RCC 7860 (cell line): ENCODE measurements around the gene FAM20B.
"Not testable (repeated sequence)": the region's sequence is repeated elsewhere in the genome, so short reads cannot be mapped to it uniquely, and the experiment has no call there.

Experiments used
- DNase-seq: peaks from one replicate; pipeline ENCODE4 v3.0.0-alpha.2; 2015; ENCODE audit warnings: low spot score
- FAIRE-seq: peaks from 2 replicates; lab custom pipeline; 2012; peaks lifted over from hg19 to GRCh38; lab: Jason Lieb, UNC

The FAM20B gene

GRCh38 chr1:179021873-179022272 is 3.8 kb upstream of the FAM20B start:
- FAIRE-seq: no peak
- DNase-seq: no peak

DNA sequence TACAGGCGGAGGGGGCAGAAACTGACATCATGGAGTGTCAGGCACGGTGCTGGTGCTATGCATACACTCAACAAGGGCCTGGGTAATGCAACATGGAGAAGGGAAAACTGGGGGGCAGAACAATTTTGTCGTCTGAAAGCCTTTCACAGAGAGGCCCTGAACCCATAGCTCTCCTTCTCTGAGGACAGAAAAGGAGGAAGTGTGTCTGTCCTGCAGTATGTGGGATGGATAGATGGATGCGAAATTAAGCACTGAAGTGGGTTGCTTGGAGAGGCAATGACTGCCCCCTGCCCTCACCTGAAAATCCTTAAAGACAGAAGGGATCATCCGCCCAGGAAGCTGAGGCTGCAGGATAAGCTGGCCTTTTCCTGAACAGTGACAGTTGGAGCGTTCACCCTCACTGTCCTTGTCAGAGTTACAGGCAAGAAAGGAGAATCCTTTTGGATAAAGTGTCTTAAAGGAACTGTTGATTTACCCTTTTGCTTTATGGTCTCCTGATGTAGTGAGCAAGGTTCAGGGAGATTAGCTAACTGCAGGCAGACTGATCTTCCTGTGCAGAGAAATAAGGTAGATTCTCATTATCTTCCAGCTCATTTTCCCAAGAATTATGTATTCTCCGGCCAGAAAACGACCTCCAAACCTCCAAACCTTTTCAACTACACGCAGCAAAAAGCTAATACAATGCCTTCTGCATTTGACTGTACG is 1.6 kb upstream of the FAM20B start:
- no peak for DNase-seq

GRCh38 chr1:179025975-179026812 is 500 bp downstream of the FAM20B start:
- no peak for FAIRE-seq
- peak; percentile 56 for DNase-seq

More for the DNA sequence above, 1.6 kb upstream of the FAM20B start:
- no peak for FAIRE-seq

DNA sequence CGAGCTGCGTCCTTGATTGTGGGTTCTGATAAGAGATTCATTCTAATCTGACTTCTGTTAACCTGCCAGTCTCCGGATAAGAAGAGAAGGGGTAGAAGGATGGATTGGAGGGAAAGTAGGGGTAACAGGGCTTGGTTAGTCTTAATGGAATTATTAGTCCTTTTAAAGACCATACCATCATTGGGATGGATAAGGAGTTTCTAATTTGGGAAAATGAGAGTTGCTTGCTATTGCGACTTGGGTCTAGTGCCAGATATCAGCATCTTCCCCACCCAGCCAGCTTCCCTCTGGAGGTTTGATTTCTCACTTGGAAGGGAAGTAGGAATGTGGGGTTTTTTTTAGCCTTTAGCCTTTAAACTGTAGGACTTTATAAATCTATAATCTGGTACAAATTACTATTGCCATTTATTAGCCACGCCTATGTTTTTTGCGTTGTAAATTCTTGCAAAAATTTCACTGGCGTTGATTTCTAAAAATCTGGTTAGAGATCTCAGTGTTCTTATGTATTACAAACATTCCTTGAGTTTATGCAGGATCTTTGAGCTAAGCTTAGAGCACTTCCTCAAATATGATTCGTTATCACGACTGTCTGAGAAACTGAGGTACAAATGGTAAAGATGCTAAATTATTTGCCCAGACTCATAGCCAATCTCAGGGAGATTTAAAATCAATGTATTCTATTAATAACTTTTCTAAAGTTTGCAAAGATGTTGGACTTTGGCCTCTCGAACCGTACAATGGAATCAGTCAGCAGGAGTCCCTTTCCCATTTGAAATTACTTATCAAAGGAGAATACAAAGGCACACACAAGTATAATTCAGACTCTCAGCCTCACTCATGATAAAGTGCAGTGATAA is 1.3 kb downstream of the FAM20B start:
- DNase-seq (no peak), FAIRE-seq (no peak)

GRCh38 chr1:179029321-179029759 is 3.6 kb downstream of the FAM20B start:
- no peak for FAIRE-seq

DNA sequence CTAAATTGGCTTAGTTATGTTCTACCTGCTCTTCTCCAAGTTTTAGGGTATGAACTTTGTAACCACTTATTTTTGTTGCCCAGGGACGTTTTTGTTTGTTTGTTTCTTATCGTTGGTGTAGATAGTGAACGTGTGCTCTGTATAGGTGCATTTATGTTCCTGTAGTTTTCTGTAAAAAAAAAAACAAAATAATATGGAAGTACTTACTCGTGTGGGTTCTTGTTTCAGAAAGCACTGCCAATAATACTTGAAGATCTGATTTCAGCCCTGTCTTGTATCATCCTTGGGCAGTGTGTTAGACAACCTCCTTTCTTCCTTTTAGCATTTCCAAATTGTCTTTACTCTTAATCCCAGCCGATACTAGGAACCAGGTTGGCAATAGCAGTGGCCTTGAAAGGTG is 4.4 kb downstream of the FAM20B start:
- DNase-seq: no peak
- no peak for FAIRE-seq

More at GRCh38 chr1:179029321-179029759, 3.6 kb downstream of the FAM20B start:
- DNase-seq: no peak

DNA sequence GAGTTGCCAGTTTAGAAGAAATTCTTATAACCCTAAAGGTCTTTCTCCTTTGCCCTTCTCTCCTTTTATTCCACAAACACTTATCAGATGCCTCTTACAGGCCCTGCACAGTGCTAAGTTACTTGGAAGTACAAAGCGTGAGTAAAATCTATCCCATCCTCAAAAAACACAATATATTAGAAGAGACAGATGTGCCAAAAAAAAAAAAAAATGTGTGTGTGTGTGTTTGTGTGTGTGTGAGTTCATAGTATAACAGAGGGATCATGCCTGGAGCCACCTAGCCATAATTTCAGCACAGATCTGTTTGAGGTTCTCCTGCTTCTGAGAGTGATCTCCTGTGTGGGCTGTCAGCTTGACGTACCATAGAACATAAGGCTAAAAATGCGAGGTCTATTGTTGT is 5.0 kb downstream of the FAM20B start:
- DNase-seq (no peak), FAIRE-seq (no peak)

- FAIRE-seq (no peak), DNase-seq (no peak)
These were observed 5.6 kb downstream of the FAM20B start for GRCh38 chr1:179031284-179031683.

DNA sequence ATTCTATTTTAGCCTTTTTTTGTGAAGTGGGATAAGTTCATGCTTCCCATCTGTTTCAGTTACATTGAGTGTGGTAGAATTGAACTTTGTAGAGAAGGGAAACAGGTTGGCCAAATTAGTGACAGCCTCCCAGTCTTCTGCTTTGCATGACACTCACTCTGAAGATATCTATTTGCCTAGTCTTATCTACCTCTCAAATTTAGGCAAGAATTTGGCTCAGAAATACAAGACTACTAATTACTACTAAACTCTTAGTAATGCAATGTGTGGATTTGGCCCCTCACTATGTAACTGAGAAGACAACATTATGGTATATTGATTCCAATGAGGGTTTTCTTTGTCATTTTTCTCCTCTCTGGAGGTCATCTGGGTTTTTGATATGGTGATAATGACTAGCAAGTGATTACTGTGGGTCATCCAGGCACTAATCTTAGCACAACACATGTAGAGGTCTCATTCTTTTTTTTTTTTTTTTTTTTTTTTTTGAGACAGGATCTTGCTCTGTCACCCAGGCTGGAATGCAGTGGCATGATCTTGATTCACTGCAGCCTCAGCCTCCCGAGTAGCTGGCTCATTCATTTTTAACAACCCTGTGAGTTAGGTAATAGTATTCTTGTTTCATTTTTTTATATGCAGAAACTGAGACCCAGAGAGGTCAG is 6.3 kb downstream of the FAM20B start:
- FAIRE-seq: peak; percentile 32
- DNase-seq: peak; percentile 33

GRCh38 chr1:179034720-179035119 is 9.0 kb downstream of the FAM20B start:
- FAIRE-seq (no peak), DNase-seq (peak; percentile 20)

- peak; percentile 32 for DNase-seq
- FAIRE-seq: no peak
These were observed 11.3 kb downstream of the FAM20B start for GRCh38 chr1:179036844-179037465.

- no peak for DNase-seq
- no peak for FAIRE-seq
These were observed 13.0 kb downstream of the FAM20B start for GRCh38 chr1:179038528-179039281.

DNA sequence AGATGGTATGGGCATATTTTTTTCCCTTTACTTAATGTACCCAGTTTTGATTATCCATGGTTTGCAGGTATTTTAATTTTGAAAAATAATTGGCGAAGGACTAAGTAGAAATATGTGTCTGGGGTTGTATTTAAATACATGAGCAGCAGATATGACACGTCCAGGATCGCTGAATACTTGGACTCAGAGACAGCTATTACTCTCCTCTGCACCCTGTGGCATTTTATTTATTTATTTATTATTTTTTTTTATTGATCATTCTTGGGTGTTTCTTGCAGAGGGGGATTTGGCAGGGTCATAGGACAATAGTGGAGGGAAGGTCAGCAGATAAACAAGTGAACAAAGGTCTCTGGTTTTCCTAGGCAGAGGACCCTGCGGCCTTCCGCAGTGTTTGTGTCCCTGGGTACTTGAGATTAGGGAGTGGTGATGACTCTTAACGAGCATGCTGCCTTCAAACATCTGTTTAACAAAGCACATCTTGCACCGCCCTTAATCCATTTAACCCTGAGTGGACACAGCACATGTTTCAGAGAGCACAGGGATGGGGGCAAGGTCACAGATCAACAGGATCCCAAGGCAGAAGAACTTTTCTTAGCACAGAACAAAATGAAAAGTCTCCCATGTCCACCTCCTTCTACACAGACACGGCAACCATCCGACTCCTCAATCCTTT is 13.9 kb downstream of the FAM20B start:
- DNase-seq, FAIRE-seq: not testable (repeated sequence)

DNA sequence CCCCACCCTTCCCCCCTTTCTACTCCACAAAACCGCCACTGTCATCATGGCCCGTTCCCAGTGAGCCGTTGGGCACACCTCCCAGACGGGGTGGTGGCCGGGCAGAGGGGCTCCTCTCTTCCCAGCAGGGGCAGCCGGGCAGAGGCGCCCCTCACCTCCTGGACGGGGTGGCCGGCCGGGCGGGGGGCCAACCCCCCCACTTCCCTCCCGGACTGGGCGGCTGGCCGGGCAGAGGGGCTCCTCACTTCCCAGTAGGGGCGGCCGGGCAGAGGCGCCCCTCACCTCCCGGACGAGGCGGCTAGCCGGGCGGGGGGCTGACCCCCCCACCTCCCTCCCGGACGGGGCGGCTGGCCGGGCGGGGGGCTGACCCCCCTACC is 14.5 kb downstream of the FAM20B start:
- not testable (repeated sequence) for FAIRE-seq

DNA sequence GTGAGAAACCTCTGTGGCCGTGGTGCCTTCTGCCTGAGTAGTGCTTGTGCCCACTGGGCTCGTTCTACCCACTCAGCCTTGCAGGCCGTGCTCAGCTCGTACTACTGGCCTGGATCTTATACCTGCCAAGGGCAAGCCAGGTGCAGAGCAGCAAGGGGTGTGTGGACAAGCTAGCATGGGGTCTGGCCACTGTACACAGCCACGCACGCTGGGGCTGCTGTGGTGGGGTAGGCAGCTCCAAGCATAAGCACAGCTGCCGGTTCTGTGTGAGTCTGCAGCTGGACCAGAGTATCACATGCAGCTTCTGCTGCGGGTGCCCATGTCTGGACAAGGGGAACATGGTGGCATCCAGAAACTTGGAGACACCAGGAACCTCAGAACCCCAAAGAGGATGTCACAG is 16.4 kb downstream of the FAM20B start:
- FAIRE-seq: no peak

More for the DNA sequence above, 14.5 kb downstream of the FAM20B start:
- DNase-seq: not testable (repeated sequence)

DNA sequence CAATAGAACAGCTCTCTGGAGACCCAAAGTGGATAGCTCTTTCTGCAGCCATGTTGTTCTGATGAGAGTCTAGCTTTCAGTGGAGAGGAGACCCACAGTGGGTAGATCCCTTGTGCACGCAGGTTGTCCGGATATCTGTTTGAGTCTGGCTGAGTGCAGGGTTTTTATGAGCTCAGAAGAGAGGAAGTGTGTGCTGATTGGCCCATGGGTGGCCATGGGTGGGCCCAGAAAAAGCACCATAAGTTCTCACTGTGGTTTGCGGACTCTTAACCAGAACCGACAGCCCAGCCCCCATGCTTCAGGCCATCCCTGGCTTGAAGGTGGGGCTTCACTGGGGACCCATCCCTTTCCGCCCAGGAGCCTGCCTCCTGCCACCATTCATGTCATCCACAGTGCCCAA is 17.0 kb downstream of the FAM20B start:
- FAIRE-seq: no peak
- DNase-seq: no peak

More for the DNA sequence above, 16.4 kb downstream of the FAM20B start:
- DNase-seq: no peak

- DNase-seq: no peak
- no peak for FAIRE-seq
These were observed 17.6 kb downstream of the FAM20B start for GRCh38 chr1:179043266-179043665.

- DNase-seq (no peak), FAIRE-seq (no peak)
These were observed 18.2 kb downstream of the FAM20B start for GRCh38 chr1:179043907-179044306.
